Esophagus muscularis mucosa (tissue), 4 donors: ENCODE results near the gene CDA.

Experiments used
- EP300 ChIP-seq: sonication (generic); formaldehyde crosslinking; IDR thresholded peaks from one replicate; pipeline ENCODE4 v1.6.1; 2017; ENCODE audit warnings: antibody characterized with exemption
- POLR2A ChIP-seq: fragments of 450-650 bp; IDR thresholded peaks from one replicate; pipeline ENCODE4 v1.6.1; 2017; ENCODE audit warnings: antibody characterized with exemption, moderate library complexity, mild to moderate bottlenecking, low read depth
- POLR2AphosphoS5 ChIP-seq, 2 donors: sonication (generic); formaldehyde crosslinking; IDR thresholded peaks; one replicate each; pipeline ENCODE4 v1.6.1; 2017; ENCODE audit warnings: antibody characterized with exemption in 2 of 2
- TF ChIP-seq, protein P1 (sequence below), 3 experiments: fragments of 200-600 bp in 2 of 3; fragments of 450-650 bp in 1 of 3; sonication (generic) in 2 of 3; IDR thresholded peaks; one replicate each; pipeline ENCODE4 v1.5.1; 2017 to 2019; ENCODE audit warnings: antibody characterized with exemption in 3 of 3, mild to moderate bottlenecking in 2 of 3, moderate library complexity in 1 of 3

DNA sequence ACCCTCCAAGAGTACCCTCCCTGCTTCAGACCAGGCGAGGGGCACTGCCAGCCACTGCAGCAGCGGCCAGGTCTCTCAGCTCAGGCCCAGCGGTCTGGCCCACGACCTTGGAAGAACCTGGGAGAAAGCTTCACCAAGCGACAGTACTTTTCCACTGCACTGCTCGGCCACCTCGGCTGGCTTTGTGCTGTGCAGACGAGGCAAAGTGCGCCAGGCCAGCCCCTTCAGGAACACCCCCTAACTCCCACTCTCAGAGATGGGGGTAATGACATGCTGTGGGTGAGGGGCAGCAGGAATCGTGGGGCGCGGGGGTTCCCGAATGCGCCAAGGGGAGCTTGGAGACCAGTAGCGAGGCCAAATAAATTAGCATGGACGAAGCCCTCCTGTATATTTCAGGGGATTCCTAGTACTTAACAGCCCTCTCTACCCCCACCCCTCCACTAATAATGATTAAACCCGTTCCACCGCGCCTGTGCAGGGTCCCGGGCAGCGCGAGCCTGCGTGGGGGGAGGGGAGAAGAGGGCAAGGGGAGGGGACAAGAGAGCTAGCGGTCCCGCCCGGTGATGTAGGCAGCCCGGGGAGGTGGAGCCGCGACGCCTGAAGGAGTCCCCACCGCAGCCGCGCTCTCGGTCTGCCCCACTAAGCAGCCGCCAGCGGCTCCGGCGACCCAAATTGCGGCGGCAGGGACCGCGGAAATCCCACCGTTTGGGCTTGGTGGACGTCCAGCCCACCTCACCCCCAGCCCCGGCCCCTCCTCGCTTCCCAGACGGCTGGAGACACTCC, 36.8 kb upstream of the CDA start, which contains the start of gene FAM43B:
- TF ChIP-seq EP300 (no peak), POLR2A (no peak), POLR2AphosphoS5 (IDR thresholded peaks at IDR 0.05) (peak in 1 of 2 donors; percentile 4)
- TF ChIP-seq, protein P1, sequence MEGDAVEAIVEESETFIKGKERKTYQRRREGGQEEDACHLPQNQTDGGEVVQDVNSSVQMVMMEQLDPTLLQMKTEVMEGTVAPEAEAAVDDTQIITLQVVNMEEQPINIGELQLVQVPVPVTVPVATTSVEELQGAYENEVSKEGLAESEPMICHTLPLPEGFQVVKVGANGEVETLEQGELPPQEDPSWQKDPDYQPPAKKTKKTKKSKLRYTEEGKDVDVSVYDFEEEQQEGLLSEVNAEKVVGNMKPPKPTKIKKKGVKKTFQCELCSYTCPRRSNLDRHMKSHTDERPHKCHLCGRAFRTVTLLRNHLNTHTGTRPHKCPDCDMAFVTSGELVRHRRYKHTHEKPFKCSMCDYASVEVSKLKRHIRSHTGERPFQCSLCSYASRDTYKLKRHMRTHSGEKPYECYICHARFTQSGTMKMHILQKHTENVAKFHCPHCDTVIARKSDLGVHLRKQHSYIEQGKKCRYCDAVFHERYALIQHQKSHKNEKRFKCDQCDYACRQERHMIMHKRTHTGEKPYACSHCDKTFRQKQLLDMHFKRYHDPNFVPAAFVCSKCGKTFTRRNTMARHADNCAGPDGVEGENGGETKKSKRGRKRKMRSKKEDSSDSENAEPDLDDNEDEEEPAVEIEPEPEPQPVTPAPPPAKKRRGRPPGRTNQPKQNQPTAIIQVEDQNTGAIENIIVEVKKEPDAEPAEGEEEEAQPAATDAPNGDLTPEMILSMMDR (IDR thresholded peaks at IDR 0.05) = no peak
